Mesothelial cell of epicardium (in vitro differentiated cells): Measurements from ENCODE around the gene ZNF132. TPM values are rescaled to one million over a fixed set of nuclear protein-coding genes. Genes with fewer than 3 reads are reported as not detected.
A peak's percentile ranks its signal among the peaks of the same experiment; 100 is the strongest.

Experiments
- DNase-seq, 2 experiments: peaks; one replicate each; pipeline ENCODE4 v3.0.0; 2021; ENCODE audit warnings: low spot score in 2 of 2; ENCODE audit not compliant: unreplicated experiment in 2 of 2
- H3K27ac Mint-ChIP-seq: 2 replicates; pipeline ENCODE4 v1.8.0; 2021; ENCODE audit warnings: mixed read lengths
- H3K27me3 Mint-ChIP-seq: 2 replicates; pipeline ENCODE4 v1.8.0; 2021; ENCODE audit warnings: low read depth, mixed read lengths
- H3K36me3 Mint-ChIP-seq: 2 replicates; pipeline ENCODE4 v1.8.0; 2021; ENCODE audit warnings: mixed read lengths
- H3K4me1 Mint-ChIP-seq: 2 replicates; pipeline ENCODE4 v1.8.0; 2021; ENCODE audit warnings: mixed read lengths
- H3K4me3 Mint-ChIP-seq: 2 replicates; pipeline ENCODE4 v1.8.0; 2021; ENCODE audit warnings: mild to moderate bottlenecking, moderate library complexity, mixed read lengths
- H3K9me3 Mint-ChIP-seq: 2 replicates; pipeline ENCODE4 v1.8.0; 2021; ENCODE audit warnings: mixed read lengths
- CTCF ChIP-seq: fragments of 200-600 bp; sonication (generic); IDR thresholded peaks from one replicate; pipeline ENCODE4 v1.5.0; 2021; ENCODE audit warnings: antibody characterized with exemption; ENCODE audit not compliant: unreplicated experiment
- total RNA-seq: library from RNA; stranded (reverse); gene quantifications from 3 replicates; pipeline ENCODE4 v1.2.1, GENCODE V29; 2021

Gene ZNF132
- total RNA-seq, 1 donor from 2014 or later: 4.4 TPM

- H3K27me3 Mint-ChIP-seq: no peaks in the 10 kb centered on the region
- no peaks in the 10 kb centered on the region for H3K9me3 Mint-ChIP-seq
- peaks cover 18% of the 10 kb centered on the region for H3K4me1 Mint-ChIP-seq
- no peaks in the 10 kb centered on the region for H3K36me3 Mint-ChIP-seq
- TF ChIP-seq CTCF: no peak
- H3K4me3 Mint-ChIP-seq: peak overlapping the region; percentile 75
- no peak overlapping the region for H3K27ac Mint-ChIP-seq
- DNase-seq: no peak
These were observed 29.5 kb upstream of the ZNF132 start for GRCh38 chr19:58469241-58470013.

DNA sequence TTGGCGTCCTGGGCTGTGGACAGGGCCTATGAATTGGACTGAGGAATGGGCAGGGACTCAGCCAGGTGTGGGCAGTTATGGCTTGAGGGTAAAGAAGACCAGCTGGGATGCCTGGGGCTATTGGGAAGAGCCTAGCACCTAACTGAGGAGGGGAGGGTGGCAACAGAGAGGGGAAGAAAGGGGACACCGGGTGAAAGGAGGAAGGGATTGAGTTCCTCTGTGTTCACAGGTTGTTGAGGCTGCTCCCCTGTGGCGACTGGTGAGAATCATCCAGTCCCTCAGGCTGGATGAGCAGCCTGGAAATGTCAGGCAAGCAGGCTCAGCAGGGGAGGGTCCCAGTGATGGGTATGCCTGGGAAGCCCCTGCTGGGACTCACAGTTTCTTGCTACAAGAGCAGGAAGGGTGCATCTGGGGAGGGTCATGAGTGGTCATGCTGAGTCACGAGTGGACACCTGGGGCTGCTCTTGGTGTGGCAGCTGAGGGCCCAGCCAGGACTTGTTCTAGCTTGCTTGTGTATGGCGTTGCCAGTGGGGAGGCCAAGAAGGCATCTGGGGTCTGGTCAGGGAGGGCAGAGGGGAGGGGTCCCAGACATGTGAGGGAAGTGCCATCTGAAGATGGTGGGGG lies 28.4 kb upstream of the ZNF132 start:
- no peak for TF ChIP-seq CTCF
- Mint-ChIP-seq H3K36me3 (no peaks in the 10 kb centered on the region), H3K4me1 (peaks cover 18% of the 10 kb centered on the region), H3K27ac (peak overlapping the region; percentile 74), H3K9me3 (no peaks in the 10 kb centered on the region), H3K27me3 (no peaks in the 10 kb centered on the region), H3K4me3 (peak overlapping the region; percentile 75)
- no peak for DNase-seq

DNA sequence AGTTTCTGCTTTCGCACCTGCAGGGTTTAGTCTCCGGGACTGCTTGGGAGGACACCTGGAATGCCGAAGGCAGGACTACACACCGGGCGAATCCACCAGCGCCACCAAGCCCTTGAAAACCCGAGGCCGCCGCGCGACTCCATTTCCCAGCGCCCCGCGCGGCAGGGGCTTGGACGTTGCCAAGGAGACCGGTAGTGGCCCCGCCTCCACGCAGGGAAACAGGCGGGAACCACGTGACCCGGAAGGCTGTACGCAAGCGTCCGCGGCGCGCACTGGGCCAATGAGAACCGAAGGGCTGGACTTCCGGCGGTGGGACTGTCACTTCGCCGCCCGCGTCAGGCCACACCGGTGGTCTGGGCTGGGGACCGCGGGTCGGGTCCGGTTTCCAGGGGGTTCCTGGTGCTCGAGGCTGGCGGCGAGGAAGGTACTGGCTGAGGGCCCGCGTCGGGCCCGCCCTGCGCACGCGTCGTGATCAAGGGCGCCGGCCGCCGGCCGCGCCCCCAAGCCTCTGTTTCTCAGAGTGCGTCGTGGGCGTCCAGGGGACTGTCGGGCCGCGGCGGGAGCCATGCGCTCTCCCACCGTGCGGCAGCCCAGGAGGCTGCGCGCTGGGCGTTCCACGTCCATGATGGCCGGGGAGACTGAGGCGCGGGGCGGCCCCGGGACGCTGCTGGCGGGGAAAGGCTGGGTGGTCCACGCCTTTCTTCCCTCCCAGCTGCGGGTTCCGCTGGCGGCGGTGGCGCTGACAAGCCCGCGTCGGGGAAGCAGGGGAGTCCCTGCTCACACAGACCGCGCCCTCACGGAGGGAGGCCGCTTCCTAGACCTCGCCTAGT lies 27.0 kb upstream of the ZNF132 start, which contains the start of gene ZNF324:
ZNF324 (plus strand) TSS at position 321 of the 830 bp plus-strand sequence. CDS start 2,106 bp downstream, outside the sequence.
- peak within 1 kb of the TSS; percentile 77 for H3K27ac Mint-ChIP-seq
- DNase-seq: peak; percentile 98
- no peak for TF ChIP-seq CTCF
- peak within 1 kb of the TSS; percentile 75 for H3K4me3 Mint-ChIP-seq
- H3K4me1 Mint-ChIP-seq: peaks cover 18% of the 10 kb centered on the region
- H3K36me3 Mint-ChIP-seq: no peaks in the 10 kb centered on the region
- H3K27me3 Mint-ChIP-seq: no peaks in the 10 kb centered on the region
- no peaks in the 10 kb centered on the region for H3K9me3 Mint-ChIP-seq

GRCh38 chr19:58466089-58466759 lies 26.3 kb upstream of the ZNF132 start:
- DNase-seq: no peak
- H3K9me3 Mint-ChIP-seq: no peaks in the 10 kb centered on the region
- H3K4me1 Mint-ChIP-seq: peaks cover 18% of the 10 kb centered on the region
- no peaks in the 10 kb centered on the region for H3K36me3 Mint-ChIP-seq
- H3K4me3 Mint-ChIP-seq: peak overlapping the region; percentile 75
- TF ChIP-seq CTCF: no peak
- no peaks in the 10 kb centered on the region for H3K27me3 Mint-ChIP-seq
- H3K27ac Mint-ChIP-seq: peak overlapping the region; percentile 77

DNA sequence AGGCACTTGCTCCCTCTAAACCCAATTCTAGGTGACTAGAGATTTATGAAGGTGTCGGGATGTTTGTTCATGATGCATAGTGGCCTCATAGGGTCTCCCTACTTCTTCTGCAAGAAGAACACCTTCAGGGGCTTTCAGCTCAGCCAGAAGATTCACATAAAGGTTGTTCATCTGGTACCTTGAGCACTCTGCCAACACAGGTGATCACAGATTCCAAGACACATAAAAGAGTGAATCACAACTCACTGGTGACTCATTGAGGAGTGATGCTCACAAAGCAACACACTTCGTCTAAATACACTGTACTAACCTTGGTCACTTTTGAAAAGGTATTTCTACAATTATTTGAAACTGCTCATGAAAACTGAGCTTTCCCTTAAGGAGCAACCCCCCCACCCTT lies 20.1 kb upstream of the ZNF132 start:
- Mint-ChIP-seq H3K4me3 (no peak overlapping the region), H3K27ac (no peak overlapping the region), H3K36me3 (peaks cover 12% of the 10 kb centered on the region), H3K4me1 (no peaks in the 10 kb centered on the region), H3K9me3 (peaks cover 3% of the 10 kb centered on the region), H3K27me3 (no peaks in the 10 kb centered on the region)
- no peak for DNase-seq
- TF ChIP-seq CTCF: no peak
